22Rv1 (cell line): ENCODE results near the gene RPAP2.

Source experiments
- CTCF ChIP-seq: fragments of 450-650 bp; IDR thresholded peaks from 2 replicates; pipeline ENCODE4 v1.5.1; 2017; ENCODE audit warnings: mild to moderate bottlenecking
- ZFX ChIP-seq: fragments of 450-650 bp; IDR thresholded peaks from 2 replicates; pipeline ENCODE4 v1.6.1; 2017; ENCODE audit warnings: antibody characterized with exemption, borderline replicate concordance

GRCh38 chr1:92342401-92342800 lies 43.5 kb downstream of the RPAP2 start:
- TF ChIP-seq CTCF (no peak), ZFX (no peak)
